Inflammatory macrophage (primary cell): ENCODE results near the gene BRCA2.
"Not testable (repeated sequence)": the region's sequence is repeated elsewhere in the genome, so short reads cannot be mapped to it uniquely, and the experiment has no call there.

ENCODE experiments used
- DNase-seq, 2 donors: peaks; one replicate each; pipeline ENCODE4 v3.0.0-alpha.2; 2020 to 2022

Gene BRCA2

DNA sequence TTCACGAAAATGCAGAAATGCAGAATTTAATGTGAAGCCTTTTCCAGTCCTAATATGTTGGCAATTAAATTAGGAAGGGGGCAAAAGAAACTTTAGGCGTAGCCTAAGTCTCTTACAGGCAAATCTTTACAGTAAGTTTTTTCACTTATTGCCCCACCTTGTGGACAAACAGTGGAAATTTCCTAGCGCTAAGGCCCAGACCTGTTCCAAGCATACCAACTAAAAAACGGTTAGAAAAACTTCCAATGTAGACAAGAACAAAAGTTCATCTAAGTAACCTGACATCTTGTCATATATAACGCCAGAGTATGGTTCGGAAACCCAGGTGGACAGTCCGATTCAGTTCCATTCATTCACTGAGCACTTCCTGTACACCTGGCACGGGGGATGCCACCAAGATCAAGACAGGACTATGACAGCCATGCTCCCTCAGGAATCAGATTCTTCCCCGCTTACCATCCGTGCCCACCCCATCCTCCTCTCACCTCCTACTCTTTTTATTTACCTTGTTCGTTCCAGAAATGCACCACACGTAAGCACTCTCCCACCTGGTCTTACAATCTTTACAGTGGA is 5.1 kb upstream of the BRCA2 start:
- DNase-seq, result peak; percentile 61 to 69

DNA sequence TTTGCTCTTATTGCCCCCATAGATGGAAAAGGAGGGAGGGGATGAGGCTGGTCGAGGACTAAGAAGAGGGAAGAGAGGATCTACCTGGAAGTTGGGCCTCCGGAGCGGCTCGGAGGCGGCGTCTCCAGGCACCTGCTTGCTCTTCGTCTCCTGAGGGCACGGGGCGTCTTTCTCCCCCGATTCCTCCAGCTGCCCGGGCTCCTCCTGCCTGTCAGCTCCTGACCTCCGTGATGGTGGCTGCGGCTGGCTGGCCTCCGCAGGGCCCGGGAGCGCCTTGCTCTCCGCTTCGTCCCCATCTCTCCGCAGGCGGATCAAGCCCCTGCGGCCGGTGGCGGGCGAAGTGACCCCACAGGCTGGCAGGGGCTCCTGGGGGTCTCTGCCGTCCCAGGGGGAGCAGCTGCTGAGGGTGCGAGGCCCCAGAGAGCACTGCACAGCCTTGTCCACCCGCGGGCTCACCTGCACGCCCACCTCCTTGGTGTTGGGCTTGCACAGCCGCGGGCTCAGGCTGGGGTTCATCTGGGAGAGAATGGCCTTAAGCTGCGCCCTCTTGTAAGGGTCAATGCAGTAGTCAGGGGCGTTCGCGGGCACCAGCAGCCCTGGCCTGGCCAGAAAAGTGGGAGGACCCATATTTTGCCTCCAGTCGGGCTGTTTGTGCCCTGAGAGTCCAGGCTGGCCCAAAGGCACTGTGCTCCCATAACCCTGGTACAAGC is 4.0 kb upstream of the BRCA2 start:
- DNase-seq, result no peak

DNA sequence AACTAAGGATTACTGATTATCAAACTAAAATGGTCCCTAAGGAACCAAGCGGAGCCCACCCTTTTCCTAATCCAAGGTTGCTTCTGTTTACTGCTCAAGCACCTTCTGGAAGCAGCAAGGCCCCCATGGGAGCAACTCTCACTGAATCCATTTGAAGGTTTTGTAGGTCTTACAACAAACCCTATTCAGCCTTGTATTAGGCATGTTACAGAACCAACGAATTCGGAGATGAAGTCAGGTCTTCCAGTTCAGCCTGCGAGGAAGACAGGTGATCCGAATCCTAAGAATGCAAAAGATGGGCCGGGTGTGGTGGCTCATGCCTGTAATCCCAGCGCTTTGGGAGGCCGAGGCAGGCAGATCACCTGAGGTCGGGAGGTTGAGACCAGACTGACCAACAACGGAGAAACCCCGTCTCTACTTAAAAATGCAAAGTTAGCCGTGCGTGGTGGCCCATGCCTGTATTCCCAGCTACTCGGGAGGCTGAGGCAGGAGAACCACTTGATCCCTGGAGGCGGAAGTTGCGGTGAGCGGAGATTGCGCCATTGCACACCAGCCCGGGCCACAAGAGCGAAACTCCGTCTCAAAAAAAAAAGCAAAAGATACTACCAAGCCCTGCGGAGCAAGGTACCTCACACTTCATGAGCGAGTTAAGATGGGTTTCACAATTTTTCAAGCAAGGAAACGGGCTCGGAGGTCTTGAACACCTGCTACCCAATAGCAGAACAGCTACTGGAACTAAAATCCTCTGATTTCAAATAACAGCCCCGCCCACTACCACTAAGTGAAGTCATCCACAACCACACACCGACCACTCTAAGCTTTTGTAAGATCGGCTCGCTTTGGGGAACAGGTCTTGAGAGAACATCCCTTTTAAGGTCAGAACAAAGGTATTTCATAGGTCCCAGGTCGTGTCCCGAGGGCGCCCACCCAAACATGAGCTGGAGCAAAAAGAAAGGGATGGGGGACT is 754 bp upstream of the BRCA2 start:
- DNase-seq, result peak; percentile 87 to 90

DNA sequence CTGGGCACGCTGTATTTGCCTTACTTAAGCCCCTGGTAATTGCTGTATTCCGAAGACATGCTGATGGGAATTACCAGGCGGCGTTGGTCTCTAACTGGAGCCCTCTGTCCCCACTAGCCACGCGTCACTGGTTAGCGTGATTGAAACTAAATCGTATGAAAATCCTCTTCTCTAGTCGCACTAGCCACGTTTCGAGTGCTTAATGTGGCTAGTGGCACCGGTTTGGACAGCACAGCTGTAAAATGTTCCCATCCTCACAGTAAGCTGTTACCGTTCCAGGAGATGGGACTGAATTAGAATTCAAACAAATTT is 676 bp downstream of the BRCA2 start:
- DNase-seq, result no peak

DNA sequence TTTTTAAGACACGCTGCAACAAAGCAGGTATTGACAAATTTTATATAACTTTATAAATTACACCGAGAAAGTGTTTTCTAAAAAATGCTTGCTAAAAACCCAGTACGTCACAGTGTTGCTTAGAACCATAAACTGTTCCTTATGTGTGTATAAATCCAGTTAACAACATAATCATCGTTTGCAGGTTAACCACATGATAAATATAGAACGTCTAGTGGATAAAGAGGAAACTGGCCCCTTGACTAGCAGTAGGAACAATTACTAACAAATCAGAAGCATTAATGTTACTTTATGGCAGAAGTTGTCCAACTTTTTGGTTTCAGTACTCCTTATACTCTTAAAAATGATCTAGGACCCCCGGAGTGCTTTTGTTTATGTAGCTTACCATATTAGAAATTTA is 1.2 kb downstream of the BRCA2 start:
- peak; percentile 23 to 65 for DNase-seq

DNA sequence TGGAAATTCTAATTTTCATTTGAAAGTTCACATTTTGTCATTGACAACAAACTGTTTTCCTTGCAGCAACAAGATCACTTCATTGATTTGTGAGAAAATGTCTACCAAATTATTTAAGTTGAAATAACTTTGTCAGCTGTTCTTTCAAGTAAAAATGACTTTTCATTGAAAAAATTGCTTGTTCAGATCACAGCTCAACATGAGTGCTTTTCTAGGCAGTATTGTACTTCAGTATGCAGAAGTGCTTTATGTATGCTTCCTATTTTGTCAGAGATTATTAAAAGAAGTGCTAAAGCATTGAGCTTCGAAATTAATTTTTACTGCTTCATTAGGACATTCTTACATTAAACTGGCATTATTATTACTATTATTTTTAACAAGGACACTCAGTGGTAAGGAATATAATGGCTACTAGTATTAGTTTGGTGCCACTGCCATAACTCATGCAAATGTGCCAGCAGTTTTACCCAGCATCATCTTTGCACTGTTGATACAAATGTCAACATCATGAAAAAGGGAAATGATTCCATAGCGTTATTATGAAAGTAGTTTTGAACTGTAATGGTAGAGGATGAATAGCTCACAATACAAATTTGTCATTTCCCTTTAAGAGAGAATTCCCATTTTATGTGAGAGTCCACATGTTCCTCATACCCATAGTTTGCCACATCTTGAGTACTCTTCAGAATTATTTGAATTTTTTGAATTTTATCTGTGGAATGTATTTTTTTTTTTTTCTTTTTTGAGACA is 2.6 kb downstream of the BRCA2 start:
- peak; percentile 53 to 90 for DNase-seq

DNA sequence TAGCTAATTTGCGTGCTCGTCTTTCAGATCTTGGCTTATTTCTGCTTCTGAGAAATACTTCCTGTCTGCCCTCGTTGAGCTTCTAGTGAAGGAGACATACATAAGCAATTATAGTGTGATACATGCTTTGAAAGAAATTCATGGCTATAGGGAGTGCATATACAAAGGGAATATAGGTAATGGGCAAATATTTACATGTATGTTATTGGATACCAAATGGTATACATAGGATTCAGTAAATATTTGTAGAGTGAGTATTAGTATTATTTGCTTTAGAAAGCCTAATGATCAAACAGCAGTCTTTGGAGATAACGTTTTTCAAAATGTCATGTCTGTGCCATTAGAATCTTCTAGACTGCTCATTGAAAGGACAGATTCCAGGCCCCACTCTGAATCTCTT is 5.2 kb downstream of the BRCA2 start:
- no peak for DNase-seq

DNA sequence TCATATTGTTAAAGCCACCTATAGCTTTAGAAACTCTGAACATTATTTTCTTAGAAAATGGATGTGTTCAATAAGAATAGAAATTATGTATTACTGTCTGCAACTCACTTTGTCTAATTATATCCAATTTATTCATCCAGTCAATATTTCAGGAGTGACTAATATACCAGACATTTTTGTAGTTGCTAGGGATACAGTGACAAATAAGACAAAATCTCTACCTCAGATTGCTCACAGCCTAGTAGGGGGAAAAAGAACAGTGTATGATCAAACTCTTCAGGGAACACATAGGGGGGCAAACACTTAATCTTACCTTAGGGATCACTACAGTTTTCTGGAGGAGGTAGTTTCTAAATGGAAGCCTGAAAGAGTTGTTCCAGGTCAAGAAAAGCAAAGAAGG is 8.6 kb downstream of the BRCA2 start:
- no peak for DNase-seq

DNA sequence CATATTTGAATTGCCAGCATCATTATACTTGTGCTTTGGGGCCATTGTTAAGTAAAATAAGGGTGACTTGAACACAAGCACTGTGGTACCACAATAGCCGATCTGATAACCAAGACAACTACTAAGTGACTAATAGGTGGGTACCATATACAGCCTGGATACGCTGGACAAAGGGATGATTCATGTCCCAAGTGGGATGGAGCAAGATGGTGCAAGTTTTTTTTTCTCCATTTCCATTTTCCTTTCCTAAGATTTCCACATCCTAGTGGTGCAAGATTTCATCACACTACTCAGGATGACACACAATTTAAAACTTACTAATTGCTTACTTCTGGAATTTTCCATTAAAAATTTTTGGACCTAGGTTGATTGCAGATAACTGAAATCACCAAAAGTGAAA is 15.1 kb downstream of the BRCA2 start:
- peak; percentile 14 to 26 for DNase-seq

DNA sequence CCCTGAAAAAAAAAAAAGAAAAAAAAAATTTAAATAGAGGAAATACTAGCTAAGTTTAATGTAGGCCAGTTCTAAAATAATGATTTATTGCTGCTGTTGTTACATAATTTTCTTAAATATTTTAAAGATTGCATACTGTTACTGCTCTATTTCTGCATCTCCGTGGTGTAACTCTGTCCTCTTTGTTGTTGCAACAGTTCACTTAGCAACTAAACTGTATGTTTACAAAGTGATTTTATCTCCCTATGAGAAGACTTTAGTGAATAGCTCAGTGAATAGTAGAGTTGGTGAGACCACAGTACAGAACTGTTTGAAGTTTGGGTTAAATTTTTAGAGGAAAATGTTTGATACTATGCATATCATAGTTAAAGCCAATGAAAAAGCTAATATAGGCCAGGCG is 19.4 kb downstream of the BRCA2 start:
- peak; percentile 41 to 81 for DNase-seq

DNA sequence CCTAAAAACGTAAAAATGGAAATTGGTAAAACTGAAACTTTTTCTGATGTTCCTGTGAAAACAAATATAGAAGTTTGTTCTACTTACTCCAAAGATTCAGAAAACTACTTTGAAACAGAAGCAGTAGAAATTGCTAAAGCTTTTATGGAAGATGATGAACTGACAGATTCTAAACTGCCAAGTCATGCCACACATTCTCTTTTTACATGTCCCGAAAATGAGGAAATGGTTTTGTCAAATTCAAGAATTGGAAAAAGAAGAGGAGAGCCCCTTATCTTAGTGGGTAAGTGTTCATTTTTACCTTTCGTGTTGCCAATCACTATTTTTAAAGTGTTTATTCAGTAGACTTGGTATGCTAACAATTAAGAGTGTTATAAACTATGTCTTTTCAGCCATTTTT is 25.6 kb downstream of the BRCA2 start:
- DNase-seq, result peak; percentile 45 to 58

DNA sequence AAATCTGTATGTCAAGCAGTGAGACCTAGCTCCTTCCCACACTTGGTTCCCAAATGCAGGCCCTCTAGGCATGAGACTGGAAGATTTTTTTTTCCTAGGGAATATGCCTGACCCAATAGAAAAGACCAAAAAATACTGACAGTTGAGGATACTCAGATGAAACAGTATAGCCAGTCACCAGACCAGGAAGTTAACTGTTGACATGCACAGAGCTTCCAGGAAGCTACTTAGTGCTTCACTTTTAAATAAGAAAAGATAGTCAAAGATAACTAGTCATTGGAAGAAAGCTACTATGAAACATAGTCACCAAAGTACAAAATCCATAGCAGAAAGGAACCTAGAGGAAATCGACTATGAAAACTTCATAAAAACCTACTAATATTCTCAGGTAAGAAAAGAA is 32.3 kb downstream of the BRCA2 start:
- no peak for DNase-seq

DNA sequence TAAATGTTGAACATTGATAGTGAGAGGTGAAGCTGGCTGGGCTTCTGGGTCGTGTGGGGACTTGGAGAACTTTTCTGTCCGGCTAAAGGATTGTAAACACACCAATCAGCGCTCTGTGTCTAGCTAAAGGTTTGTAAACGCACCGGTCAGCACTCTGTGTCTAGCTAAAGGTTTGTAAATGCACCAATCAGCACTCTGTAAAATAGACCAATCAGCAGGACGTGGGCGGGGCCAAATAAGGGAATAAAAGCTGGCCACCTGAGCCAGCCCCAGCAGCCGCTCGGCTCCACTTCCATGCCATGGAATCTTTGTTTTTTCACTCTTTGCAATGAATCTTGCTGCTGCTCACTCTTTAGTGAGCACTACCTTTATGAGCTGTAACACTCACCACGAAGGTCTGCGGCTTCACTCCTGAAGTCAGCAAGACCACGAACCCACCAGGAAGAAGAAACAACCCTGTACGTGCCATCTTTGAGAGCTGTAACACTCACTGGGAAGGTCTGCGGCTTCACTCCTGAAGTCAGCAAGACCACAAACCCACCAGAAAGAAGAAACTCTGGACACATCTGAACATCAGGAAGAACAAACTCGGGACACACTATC is 35.6 kb downstream of the BRCA2 start:
- DNase-seq, result not testable (repeated sequence)

DNA sequence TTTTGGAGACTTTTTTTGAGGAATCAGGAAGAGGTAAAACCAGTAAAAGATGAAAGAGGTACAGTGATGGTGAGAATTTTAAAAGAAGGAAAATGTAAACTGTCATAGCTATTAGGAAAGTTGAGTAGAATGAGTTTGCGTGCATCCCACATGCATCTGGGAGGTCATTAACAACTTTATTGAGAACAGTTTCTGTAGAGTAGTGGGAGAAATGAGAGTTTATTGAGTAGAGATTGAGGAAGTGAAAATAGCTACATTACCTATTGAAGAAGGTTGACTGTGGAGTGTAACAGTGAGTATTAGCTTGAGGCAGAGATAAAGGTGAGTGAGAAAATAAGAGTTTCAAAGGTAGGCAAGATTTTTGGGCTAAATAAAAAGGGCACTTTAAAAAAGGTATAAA is 38.7 kb downstream of the BRCA2 start:
- DNase-seq, result no peak

DNA sequence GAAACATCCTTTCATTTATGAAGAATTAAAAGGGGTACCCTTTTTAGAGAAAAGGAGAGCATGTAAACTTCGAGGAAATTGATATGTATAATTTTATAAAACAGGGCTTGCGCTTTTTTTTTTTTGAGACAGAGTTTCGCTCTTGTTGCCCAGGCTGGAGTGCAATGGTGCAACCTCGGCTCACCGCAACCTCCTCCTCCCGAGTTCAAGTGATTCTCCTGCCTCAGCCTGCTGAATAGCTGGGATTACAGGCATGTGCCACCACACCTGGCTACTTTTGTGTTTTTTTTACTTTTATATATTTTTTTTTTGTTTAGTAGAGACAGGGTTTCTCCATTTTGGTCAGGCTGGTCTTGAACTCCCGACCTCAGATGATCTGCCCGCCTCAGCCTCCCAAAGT is 40.6 kb downstream of the BRCA2 start:
- not testable (repeated sequence) for DNase-seq

DNA sequence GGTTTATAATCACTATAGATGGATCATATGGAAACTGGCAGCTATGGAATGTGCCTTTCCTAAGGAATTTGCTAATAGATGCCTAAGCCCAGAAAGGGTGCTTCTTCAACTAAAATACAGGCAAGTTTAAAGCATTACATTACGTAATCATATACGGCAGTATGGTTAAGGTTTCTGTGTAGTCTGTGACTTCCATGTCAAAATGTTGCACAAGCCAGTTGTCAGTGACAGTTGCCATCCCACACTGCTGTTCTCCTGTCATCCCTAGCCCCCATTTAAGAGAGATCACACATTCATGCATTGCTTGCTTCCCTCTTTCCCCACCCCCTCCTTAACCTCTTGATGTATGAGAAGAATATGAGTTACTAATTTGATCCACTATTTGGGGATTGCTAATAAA is 47.3 kb downstream of the BRCA2 start:
- DNase-seq, result peak; percentile 39 to 48

DNA sequence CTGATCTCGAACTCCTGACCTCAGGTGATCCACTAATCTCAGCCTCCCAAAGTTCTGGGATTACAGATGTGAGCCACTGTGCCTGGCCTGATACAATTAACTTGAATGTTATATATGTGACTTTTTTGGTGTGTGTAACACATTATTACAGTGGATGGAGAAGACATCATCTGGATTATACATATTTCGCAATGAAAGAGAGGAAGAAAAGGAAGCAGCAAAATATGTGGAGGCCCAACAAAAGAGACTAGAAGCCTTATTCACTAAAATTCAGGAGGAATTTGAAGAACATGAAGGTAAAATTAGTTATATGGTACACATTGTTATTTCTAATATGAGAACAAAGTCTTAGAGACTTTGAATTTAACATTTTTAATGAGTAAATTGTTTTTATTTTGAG is 55.5 kb downstream of the BRCA2 start:
- DNase-seq, result no peak

DNA sequence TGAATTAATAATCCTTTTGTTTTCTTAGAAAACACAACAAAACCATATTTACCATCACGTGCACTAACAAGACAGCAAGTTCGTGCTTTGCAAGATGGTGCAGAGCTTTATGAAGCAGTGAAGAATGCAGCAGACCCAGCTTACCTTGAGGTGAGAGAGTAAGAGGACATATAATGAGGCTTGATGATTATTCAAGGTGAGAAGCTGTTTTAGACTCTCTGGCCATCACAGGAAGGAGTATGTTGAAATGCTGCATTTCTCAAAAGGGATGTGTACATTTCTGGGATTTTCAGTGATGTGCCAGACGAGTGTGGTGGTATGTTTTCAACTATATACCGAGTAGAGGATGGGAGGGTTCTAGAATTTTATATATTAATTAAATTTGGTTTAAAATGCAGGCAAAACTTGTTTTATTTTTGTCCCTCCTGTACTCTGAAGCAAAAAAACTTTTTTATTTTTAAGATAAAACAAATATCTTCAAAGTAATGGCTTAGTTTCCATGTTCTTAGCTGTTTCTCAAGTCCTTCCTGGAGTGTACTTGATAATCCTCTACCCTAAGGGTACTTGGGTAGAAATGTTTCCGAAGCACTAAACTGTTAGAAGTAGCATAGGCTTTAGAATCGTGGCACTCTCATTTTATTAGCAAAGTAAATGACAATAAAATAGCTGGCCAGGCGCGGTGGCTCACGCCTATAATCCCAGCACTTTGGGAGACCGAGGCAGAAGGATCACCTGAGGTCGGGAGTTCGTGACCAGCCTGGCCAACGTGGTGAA is 61.5 kb downstream of the BRCA2 start:
- DNase-seq, result no peak

DNA sequence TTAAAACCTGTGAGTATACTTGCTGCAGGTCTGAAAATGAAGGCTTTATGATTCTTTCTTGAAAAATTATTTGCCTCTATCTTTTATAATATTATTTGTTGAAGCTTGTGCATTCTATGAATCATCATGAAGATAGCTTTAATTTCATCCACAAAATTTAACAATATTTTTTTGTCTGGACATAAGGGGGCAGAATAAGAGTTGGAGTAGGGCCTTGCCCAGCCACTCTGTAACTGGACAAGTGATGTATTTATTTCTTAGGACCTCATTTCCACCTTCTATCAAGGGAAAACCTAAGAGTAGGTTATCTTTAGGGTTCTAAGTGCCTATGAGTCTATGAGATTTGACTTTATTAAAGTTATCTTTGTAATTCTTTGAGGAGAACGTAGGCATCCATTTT is 62.7 kb downstream of the BRCA2 start:
- DNase-seq, result no peak

DNA sequence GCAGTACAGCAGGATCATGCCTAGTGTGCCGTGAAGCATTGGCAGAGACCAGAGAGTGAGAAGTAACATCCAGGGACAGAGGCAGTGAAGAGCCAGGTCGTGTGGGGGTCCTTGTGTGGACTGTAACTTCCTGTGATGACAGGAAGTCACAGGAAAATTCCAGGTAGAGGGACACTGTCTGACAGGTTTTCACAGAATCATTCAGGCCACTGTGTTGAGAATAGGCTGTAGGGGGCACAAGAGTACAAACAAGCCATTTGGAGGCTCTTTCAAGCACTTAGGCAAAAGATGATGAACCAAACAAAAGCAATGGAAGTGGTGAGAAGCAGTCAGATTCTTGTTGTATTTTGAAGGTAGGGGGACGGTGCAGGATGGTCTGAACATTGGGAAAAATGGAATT is 66.2 kb downstream of the BRCA2 start:
- peak in 1 of 2 donors; percentile 13 for DNase-seq

DNA sequence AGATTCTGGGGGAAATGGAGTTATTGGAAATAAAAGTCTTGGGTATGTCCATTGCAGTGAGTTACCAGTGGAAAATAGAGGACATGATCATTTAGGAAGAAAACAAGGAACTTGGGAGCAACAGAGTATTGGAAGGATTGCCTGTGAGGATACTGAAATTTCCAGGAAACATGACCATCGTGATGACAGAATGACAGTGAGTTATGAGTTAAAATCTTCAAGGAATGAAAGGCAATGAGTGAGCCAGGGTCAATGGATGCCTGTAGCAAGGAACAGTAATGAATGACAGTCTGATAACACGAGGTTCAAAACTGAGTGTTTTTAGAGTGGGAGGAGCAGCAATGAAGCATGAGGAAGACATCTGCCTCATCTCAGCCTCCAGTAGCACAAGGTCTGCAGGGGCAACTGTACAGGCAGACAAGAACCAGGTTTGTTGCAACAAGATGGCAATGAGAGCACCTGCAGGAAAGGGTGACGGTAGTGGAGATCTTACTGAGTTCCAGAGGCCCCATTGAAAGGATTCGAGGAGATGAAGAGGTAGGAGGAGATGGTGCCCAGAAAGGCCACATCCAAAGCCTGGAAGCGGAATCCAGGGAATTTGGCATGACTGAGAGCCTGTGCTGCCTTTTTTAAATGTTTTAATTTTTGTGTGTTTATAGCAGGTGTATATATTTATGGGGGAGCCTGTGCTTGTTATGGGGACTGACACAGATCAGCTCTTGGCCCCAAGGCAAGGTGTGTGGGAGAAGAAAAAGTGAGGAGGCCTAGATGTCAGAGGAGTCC is 68.7 kb downstream of the BRCA2 start:
- no peak for DNase-seq
